Glutamatergic neuron (in vitro differentiated cells): ENCODE measurements around the gene DST. TPM values are rescaled to one million over a fixed set of nuclear protein-coding genes. Genes with fewer than 3 reads are reported as not detected.

Source experiments
- DNase-seq: peaks from one replicate; pipeline ENCODE4 v3.0.0; 2022
- H3K27ac Mint-ChIP-seq: one replicate; pipeline ENCODE4 v1.8.0; 2020; ENCODE audit warnings: mild to moderate bottlenecking, mixed read lengths, inconsistent platforms; ENCODE audit not compliant: unreplicated experiment
- H3K27me3 Mint-ChIP-seq: one replicate; pipeline ENCODE4 v1.8.0; 2020; ENCODE audit warnings: mild to moderate bottlenecking, moderate library complexity, mixed read lengths, inconsistent platforms; ENCODE audit not compliant: unreplicated experiment
- H3K36me3 Mint-ChIP-seq: one replicate; pipeline ENCODE4 v1.8.0; 2020; ENCODE audit warnings: mild to moderate bottlenecking, mixed read lengths, inconsistent platforms; ENCODE audit not compliant: unreplicated experiment
- H3K4me1 Mint-ChIP-seq: one replicate; pipeline ENCODE4 v1.8.0; 2020; ENCODE audit warnings: mild to moderate bottlenecking, low read depth, mixed read lengths, inconsistent platforms; ENCODE audit not compliant: unreplicated experiment
- H3K4me3 Mint-ChIP-seq: one replicate; pipeline ENCODE4 v1.8.0; 2020; ENCODE audit warnings: mild to moderate bottlenecking, mixed read lengths, inconsistent platforms; ENCODE audit not compliant: unreplicated experiment
- H3K9me3 Mint-ChIP-seq: one replicate; pipeline ENCODE4 v1.8.0; 2020; ENCODE audit warnings: mild to moderate bottlenecking, moderate library complexity, mixed read lengths, inconsistent platforms; ENCODE audit not compliant: unreplicated experiment
- CTCF ChIP-seq: fragments of 200-600 bp; sonication (generic); IDR thresholded peaks from one replicate; pipeline ENCODE4 v1.5.0; 2021; ENCODE audit not compliant: partially characterized antibody, unreplicated experiment
- total RNA-seq: library from RNA; stranded (reverse); fragmentation: NEBNext Ultra II Directional; extraction: Animal tissue kit (Norgen Biotek cat#: 25700); gene quantifications from one replicate; pipeline ENCODE4 v1.2.1, GENCODE V29; 2021; ENCODE audit not compliant: unreplicated experiment

The DST gene
- total RNA-seq, 1 donor from 2014 or later: 981 TPM

- Mint-ChIP-seq H3K4me3 (no peak overlapping the region), H3K27ac (no peak overlapping the region), H3K27me3 (peaks cover 3% of the 10 kb centered on the region), H3K4me1 (peaks cover 9% of the 10 kb centered on the region), H3K9me3 (peaks cover 5% of the 10 kb centered on the region), H3K36me3 (no peaks in the 10 kb centered on the region)
- TF ChIP-seq CTCF: no peak
- DNase-seq: no peak
Measured at GRCh38 chr6:56514395-56514794, 128.3 kb downstream of the DST start.

- TF ChIP-seq CTCF: no peak
- Mint-ChIP-seq H3K27me3 (peaks cover 4% of the 10 kb centered on the region), H3K27ac (no peak overlapping the region), H3K4me1 (peaks cover 9% of the 10 kb centered on the region), H3K9me3 (peaks cover 6% of the 10 kb centered on the region), H3K36me3 (no peaks in the 10 kb centered on the region), H3K4me3 (no peak overlapping the region)
- no peak for DNase-seq
Measured at GRCh38 chr6:56513631-56514030, 129.1 kb downstream of the DST start.

- no peak overlapping the region for H3K4me3 Mint-ChIP-seq
- H3K4me1 Mint-ChIP-seq: peaks cover 3% of the 10 kb centered on the region
- TF ChIP-seq CTCF: no peak
- H3K36me3 Mint-ChIP-seq: no peaks in the 10 kb centered on the region
- H3K9me3 Mint-ChIP-seq: peaks cover 7% of the 10 kb centered on the region
- peak overlapping the region; percentile 24 for H3K27ac Mint-ChIP-seq
- H3K27me3 Mint-ChIP-seq: peaks cover 4% of the 10 kb centered on the region
- no peak for DNase-seq
Measured at GRCh38 chr6:56511591-56511990, 131.1 kb downstream of the DST start.

GRCh38 chr6:56510984-56511531 is 131.6 kb downstream of the DST start:
- H3K9me3 Mint-ChIP-seq: peaks cover 7% of the 10 kb centered on the region
- peaks cover 4% of the 10 kb centered on the region for H3K27me3 Mint-ChIP-seq
- H3K36me3 Mint-ChIP-seq: no peaks in the 10 kb centered on the region
- no peak for TF ChIP-seq CTCF
- peaks cover 3% of the 10 kb centered on the region for H3K4me1 Mint-ChIP-seq
- no peak overlapping the region for H3K4me3 Mint-ChIP-seq
- H3K27ac Mint-ChIP-seq: no peak overlapping the region
- DNase-seq: no peak

- H3K9me3 Mint-ChIP-seq: peaks cover 4% of the 10 kb centered on the region
Measured at GRCh38 chr6:56509031-56509430, 133.7 kb downstream of the DST start.

More at GRCh38 chr6:56509031-56509430, 133.7 kb downstream of the DST start:
- Mint-ChIP-seq H3K4me1 (peaks cover 3% of the 10 kb centered on the region), H3K4me3 (no peak overlapping the region), H3K27ac (no peak overlapping the region), H3K36me3 (no peaks in the 10 kb centered on the region), H3K27me3 (peaks cover 2% of the 10 kb centered on the region)
- no peak for TF ChIP-seq CTCF
- DNase-seq: no peak
